Stimulated activated naive B cell treated with anti-CD40 and anti-IgM and Interleukin-4, amounts not matched to agents 10 μg/mL and 1 μg/mL and 100 μg/mL, for 72 hours (primary cell): ENCODE results near the gene SPEG.

Experiments used
- ATAC-seq, 2 donors: fragments of 150-1000 bp; cut with Tn5 transposase; replicated peaks; 2 replicates each; pipeline ENCODE4 v1.10.0; 2021; ENCODE audit warnings: moderate library complexity in 1 of 2
- DNase-seq: peaks from one replicate; pipeline ENCODE4 v3.0.0; 2021
- H3K27ac Mint-ChIP-seq: one replicate; pipeline ENCODE4 v1.8.0; 2022; ENCODE audit warnings: mild to moderate bottlenecking, mixed read lengths
- H3K27me3 Mint-ChIP-seq, 2 donors: one replicate each; pipeline ENCODE4 v1.8.0; 2022; ENCODE audit warnings: mixed read lengths in 2 of 2
- H3K36me3 Mint-ChIP-seq, 2 donors: one replicate each; pipeline ENCODE4 v1.8.0; 2022; ENCODE audit warnings: mixed read lengths in 2 of 2, mild to moderate bottlenecking in 1 of 2
- H3K4me1 Mint-ChIP-seq, 2 donors: one replicate each; pipeline ENCODE4 v1.8.0; 2022; ENCODE audit warnings: mixed read lengths in 2 of 2, mild to moderate bottlenecking in 1 of 2
- H3K4me3 Mint-ChIP-seq, 2 donors: one replicate each; pipeline ENCODE4 v1.8.0; 2022; ENCODE audit warnings: mild to moderate bottlenecking in 2 of 2, mixed read lengths in 2 of 2, moderate library complexity in 1 of 2
- H3K9me3 Mint-ChIP-seq, 2 donors: one replicate each; pipeline ENCODE4 v1.8.0; 2022; ENCODE audit warnings: mixed read lengths in 2 of 2, mild to moderate bottlenecking in 1 of 2

SPEG gene

DNA sequence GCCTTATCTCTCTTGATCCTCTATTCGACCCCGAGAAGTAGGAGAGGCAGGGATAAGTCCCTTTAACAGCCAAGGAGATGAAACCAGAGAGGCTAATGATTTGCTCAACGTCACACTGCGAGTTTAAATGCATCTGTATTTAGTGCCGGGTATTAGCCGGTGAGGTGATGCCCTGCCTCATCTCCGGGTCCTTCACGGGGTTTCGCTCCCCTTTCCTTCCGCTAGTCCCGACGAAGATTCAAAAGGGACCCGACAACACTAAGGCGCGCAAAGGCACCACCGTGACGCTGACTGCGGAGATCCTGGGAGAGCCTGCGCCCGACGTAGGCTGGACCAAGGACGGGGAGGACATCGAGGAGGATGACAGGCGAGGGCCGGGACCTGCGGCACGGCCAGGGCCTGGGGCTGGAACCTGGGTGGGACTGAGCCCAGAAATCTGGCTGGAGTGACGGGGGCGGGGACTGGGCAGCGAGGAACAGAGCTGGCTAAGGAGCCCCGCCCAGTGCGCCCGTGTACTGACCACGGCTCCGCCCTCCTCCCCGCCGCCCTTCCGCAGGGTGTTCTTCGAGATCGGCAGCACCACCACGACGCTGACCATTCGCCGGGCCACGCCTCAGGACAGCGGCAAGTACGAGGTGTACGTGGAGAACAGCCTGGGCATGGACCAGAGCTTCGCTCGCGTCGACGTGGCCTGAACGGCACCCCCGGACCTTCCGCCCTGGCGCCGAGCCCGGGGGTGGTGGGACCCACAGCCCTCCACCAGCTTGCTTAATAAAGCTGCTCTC lies 63.0 kb downstream of the SPEG start:
- peak overlapping the region; percentile 93 for H3K27ac Mint-ChIP-seq
- H3K4me1 Mint-ChIP-seq = peaks cover 33 to 48% of the 10 kb centered on the region in 2 donors
- H3K27me3 Mint-ChIP-seq = peaks cover 45 to 51% of the 10 kb centered on the region in 2 donors
- DNase-seq (no peak), ATAC-seq (peak; percentile 11 to 19)
- peaks cover 13 to 22% of the 10 kb centered on the region in 2 donors for H3K36me3 Mint-ChIP-seq
- H3K4me3 Mint-ChIP-seq = peak overlapping the region; percentile 91 to 94
- no peaks in the 10 kb centered on the region for H3K9me3 Mint-ChIP-seq

DNA sequence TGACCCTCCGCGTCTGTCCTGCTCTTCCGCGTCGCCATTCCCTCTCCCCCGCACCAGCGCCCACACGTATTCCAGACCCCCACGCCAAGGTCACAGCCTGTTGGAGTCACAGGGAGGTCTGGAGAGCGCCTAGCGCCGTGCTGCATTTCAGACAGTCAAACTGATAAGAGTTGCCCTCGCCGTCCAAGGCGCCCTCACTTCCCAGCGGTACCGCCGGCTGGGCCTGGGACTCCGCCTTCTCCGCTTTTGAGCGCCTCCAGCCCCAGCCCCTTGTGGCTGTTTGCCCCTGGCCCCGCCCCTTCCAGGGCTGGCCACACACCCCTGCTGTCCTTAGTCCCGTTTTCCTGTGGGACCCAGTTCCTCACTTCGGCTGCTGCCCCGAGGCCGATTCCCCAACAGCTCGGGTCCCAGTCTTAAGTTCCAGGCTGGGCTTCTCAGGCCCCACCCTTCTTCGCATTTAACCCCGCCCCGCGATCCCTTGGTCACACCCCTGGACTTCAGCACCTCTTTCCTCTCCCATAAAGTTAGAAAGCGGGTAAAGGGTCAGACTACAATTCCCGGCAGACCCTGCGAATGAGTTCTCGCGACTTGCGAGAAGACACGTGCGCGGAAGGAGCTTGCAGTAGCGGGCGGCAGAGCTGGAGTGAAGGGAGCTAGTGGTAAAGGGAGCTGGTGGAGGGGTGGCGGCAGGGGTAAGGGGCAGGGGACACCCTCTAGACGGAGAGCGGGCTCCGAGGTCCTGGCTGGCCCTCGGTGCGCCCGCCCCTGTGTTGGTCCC lies 63.8 kb downstream of the SPEG start, which contains the start of gene GMPPA:
GMPPA (plus strand) TSS at position 612 of the 778 bp plus-strand sequence. CDS start 1,085 bp downstream, outside the sequence.
- no peaks in the 10 kb centered on the region for H3K9me3 Mint-ChIP-seq
- DNase-seq (peak; percentile 95), ATAC-seq (peak; percentile 95 to 96)
- peak within 1 kb of the TSS; percentile 93 for H3K27ac Mint-ChIP-seq
- H3K36me3 Mint-ChIP-seq = peaks cover 14 to 24% of the 10 kb centered on the region in 2 donors
- peaks cover 33 to 48% of the 10 kb centered on the region in 2 donors for H3K4me1 Mint-ChIP-seq
- H3K4me3 Mint-ChIP-seq = peak within 1 kb of the TSS; percentile 91 to 94
- peaks cover 37 to 44% of the 10 kb centered on the region in 2 donors for H3K27me3 Mint-ChIP-seq

DNA sequence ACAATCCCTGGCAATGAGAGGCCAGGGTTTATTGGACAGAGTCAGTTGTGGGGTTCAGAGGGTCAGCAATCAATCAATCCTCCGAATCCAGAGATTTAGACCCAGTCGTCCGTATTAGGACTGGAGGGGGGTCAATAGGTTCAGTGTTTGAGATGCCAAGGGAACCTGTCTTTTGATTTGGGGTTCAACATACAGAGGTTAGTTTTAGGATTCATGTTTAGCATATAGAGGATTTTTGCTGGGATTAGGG lies 64.3 kb downstream of the SPEG start:
- DNase-seq (no peak), ATAC-seq (no peak)
- Mint-ChIP-seq H3K36me3 (peaks cover 18 to 28% of the 10 kb centered on the region in 2 donors), H3K27me3 (peaks cover 32 to 38% of the 10 kb centered on the region in 2 donors), H3K27ac (peak overlapping the region; percentile 93), H3K9me3 (no peaks in the 10 kb centered on the region), H3K4me3 (peak overlapping the region; percentile 91 to 94), H3K4me1 (peaks cover 33 to 48% of the 10 kb centered on the region in 2 donors)

DNA sequence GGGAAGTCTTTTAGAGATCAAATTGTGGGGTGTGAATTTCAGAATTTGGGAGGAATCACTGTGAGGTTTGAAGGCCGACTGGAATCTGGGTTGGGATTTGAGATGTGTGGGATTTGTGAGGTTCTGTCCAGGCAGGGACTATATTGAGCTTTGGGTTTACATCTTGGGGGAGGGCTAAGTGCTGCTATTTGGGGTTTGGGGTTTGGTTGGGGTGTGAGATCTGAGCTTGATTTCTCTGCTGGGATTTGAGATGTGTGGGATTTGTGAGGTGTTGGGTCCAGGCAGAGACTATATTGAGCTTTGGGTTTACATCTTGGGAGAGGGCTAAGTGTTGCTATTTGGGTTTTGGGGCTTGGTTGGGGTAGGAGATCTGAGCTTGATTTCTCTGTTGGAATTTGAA lies 64.9 kb downstream of the SPEG start:
- Mint-ChIP-seq H3K4me1 (peaks cover 33 to 48% of the 10 kb centered on the region in 2 donors), H3K4me3 (peak overlapping the region; percentile 91 to 94), H3K27me3 (peaks cover 31 to 33% of the 10 kb centered on the region in 2 donors), H3K36me3 (peaks cover 24 to 33% of the 10 kb centered on the region in 2 donors), H3K27ac (peak overlapping the region; percentile 93), H3K9me3 (no peaks in the 10 kb centered on the region)
- DNase-seq (no peak), ATAC-seq (no peak)

DNA sequence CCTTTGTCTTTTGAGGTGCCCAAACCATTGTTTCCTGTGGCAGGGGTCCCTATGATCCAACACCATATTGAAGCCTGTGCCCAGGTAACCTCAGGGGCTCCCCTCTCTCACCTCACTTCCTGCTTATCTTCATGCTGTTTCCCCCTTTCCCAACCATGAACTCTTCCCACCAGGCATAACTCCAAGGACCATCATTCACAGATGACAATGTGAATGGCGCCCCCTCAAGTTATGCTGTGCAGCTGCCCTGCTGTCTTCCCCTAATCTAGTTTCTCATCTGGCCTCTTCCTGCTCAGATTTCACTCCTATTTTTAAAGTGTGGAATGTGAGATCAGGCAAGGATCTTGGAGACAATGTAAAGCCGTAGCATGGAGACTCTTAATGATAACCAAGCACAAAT lies 65.5 kb downstream of the SPEG start:
- no peak for DNase-seq
- H3K27ac Mint-ChIP-seq = no peak overlapping the region
- no peaks in the 10 kb centered on the region for H3K9me3 Mint-ChIP-seq
- ATAC-seq = no peak
- H3K27me3 Mint-ChIP-seq = peaks cover 28 to 29% of the 10 kb centered on the region in 2 donors
- H3K4me3 Mint-ChIP-seq = peak overlapping the region; percentile 91 to 94
- peaks cover 33 to 46% of the 10 kb centered on the region in 2 donors for H3K4me1 Mint-ChIP-seq
- peaks cover 28 to 39% of the 10 kb centered on the region in 2 donors for H3K36me3 Mint-ChIP-seq

DNA sequence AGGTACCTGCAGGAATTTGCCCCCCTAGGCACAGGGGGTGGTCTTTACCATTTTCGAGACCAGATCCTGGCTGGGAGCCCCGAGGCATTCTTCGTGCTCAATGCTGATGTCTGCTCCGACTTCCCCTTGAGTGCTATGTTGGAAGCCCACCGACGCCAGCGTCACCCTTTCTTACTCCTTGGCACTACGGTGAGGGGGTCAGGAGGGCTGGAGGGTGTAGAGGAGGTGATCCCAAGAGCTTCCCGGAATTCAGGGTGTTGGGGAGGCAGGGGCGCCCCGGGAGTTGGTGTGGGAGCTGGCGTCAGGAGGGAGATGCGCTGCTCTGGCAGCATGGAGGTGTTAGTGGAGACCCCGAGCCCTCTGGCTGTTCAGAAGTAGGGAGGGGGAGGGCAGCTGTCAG lies 67.2 kb downstream of the SPEG start:
- no peak for DNase-seq
- no peak for ATAC-seq
- Mint-ChIP-seq H3K4me3 (no peak overlapping the region), H3K4me1 (peaks cover 25 to 33% of the 10 kb centered on the region in 2 donors), H3K27ac (no peak overlapping the region), H3K36me3 (peaks cover 43 to 56% of the 10 kb centered on the region in 2 donors), H3K9me3 (no peaks in the 10 kb centered on the region), H3K27me3 (peaks cover 15 to 19% of the 10 kb centered on the region in 2 donors)

DNA sequence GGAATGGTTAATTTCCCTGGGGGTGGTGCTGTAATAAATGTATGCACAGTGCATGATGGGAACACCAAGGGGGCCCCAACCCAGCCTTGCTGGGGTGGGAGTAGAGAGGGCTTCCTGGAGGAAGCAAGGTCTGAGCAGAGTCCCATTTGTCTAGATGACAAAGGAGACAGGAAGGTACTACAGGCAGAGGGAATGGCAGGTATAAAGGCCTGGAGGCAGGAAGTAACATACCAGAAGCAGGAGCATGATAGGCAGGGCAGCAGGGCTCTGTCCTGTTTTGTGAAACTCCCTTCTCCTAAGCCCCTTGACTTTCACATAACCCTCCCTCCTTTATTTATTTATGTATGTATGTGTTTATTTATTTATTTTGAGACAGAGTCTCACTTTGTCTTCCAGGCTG lies 68.0 kb downstream of the SPEG start:
- Mint-ChIP-seq H3K9me3 (no peaks in the 10 kb centered on the region), H3K36me3 (peaks cover 50 to 64% of the 10 kb centered on the region in 2 donors), H3K27me3 (peaks cover 11 to 13% of the 10 kb centered on the region in 2 donors), H3K27ac (no peak overlapping the region), H3K4me1 (peaks cover 21 to 32% of the 10 kb centered on the region in 2 donors), H3K4me3 (no peak overlapping the region)
- no peak for DNase-seq
- no peak for ATAC-seq

DNA sequence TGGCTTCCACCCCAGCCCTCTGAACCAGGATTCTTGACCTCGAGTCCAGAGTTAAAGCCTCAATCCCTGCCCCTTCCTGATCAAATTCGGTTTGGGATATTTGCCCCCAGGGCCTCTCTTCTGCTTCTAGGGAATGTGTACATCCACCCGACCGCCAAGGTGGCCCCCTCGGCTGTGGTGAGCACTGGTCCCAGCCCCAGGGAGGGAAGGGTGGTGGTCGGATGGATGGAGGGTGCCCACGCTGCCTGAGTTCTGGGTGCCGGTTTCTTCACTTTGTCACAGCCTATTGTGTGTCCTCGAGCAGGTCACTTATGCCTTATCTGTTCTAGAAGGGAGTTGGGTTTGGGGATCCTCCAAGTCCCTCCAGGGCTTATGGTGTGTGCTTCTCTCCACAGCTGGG lies 70.9 kb downstream of the SPEG start:
- no peak for DNase-seq
- no peak overlapping the region for H3K27ac Mint-ChIP-seq
- no peaks in the 10 kb centered on the region for H3K9me3 Mint-ChIP-seq
- no peak for ATAC-seq
- H3K4me3 Mint-ChIP-seq = no peak overlapping the region
- H3K27me3 Mint-ChIP-seq = peaks cover 24 to 29% of the 10 kb centered on the region in 2 donors
- H3K4me1 Mint-ChIP-seq = peaks cover 18 to 19% of the 10 kb centered on the region in 2 donors
- H3K36me3 Mint-ChIP-seq = peaks cover 45 to 65% of the 10 kb centered on the region in 2 donors

DNA sequence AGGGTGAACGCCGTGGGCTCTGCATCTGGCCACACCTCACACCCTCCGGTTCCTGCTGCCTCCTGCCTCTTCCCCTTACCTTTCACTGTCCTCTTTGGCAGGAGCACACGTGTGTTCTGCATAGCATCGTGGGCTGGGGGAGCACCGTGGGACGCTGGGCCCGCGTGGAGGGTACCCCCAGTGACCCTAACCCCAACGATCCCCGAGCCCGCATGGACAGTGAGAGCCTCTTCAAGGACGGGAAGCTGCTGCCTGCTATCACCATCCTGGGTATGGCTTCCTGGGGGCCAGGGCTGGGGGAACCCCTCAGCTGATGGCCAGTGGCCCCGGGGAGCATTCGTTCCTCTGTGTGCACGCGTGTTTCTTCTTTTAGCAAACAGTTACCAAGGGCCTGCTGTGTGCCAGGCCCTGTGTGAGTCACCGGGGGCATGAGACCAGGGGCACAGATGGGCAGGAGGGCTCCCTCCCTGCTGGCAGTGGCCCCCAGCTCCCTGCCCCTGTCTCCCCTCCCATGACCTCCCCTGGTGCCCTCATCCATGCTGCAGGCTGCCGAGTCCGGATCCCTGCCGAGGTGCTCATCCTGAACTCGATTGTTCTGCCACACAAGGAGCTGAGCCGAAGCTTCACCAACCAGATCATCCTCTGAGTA lies 71.6 kb downstream of the SPEG start:
- Mint-ChIP-seq H3K4me1 (peaks cover 22 to 25% of the 10 kb centered on the region in 2 donors), H3K27me3 (peaks cover 31 to 36% of the 10 kb centered on the region in 2 donors), H3K9me3 (no peaks in the 10 kb centered on the region), H3K4me3 (no peak overlapping the region), H3K27ac (no peak overlapping the region), H3K36me3 (peaks cover 45 to 65% of the 10 kb centered on the region in 2 donors)
- ATAC-seq (no peak), DNase-seq (no peak)

DNA sequence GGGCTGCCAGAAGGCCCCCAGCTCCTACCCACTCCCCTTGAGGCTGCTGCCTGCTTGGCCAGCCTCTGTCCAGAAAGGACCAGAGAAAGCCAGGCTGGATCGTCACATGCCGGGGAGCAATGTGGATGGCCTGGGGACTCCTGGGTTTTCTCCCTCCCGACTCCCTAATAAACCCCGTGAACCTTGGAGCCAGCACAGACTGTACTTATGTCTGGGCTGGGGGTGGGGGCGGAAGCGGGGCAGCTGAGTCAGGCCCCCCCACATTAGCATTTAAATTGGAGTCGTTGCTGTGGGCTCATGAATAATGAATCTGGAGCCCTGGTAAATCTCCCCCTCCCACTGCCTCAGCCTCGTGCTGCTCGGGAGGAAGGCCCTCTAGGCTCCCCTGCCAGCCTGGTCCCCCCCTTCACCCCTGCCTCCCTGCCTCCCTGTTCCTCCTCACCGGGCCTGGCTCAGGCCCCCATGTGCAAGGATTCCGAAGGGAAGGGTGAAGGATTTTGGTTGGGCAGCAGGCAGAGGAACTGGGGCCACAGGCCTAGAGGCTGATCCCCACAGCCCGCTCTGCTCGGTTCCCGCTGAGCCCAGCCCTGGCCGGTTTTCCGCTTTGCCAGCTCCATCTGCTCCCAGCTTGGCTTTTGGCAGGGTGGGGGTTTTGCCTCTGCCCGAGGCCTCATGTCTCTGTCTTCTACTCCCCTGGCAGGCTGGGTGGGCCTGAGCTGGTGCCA lies 72.3 kb downstream of the SPEG start:
- H3K4me3 Mint-ChIP-seq = no peak overlapping the region
- H3K27ac Mint-ChIP-seq = no peak overlapping the region
- H3K4me1 Mint-ChIP-seq = peaks cover 18 to 27% of the 10 kb centered on the region in 2 donors
- DNase-seq = no peak
- no peaks in the 10 kb centered on the region for H3K9me3 Mint-ChIP-seq
- ATAC-seq = no peak
- peaks cover 38 to 60% of the 10 kb centered on the region in 2 donors for H3K36me3 Mint-ChIP-seq
- peaks cover 37 to 43% of the 10 kb centered on the region in 2 donors for H3K27me3 Mint-ChIP-seq

DNA sequence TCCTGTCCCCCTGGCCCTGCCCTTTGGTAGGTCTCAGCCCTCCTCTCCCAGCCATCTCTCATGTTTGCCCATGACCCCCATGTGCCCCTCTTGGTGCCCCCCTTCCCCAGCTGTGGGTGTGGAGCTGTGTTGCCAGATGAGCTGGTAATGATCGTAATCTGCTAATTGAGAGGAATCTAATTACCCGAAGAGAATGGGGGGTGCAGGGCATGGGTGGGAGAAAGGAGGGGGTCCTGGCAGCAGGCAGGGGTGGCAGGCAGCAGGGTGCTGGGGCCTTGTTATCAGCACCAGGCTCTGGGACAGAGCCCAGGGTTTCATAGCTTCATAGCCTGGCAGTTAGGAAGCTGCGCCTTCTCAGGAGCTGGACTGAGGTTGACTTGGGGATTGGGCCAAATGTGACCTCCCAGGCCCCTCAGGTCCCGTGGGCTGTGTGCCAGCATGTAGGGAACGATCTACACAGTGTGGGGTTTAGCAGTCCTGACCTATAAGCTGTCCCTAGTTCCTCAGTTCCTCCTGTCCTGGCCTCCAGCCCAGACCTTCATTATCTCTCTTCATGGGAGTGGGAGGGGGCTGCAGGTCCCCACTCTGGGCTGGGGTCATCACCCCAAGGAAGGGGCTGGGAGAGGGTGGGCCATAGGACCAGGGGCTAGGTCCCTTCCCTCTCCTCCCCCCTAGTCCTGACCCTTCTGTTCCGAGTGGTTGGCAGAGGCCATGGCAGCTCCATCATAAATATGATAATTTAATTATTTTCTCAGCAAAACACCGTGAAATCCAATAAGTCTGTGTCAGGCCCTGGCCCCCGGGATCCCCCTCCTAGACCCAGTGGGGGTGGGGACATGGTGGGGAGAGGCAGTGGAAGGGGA lies 73.2 kb downstream of the SPEG start:
- Mint-ChIP-seq H3K9me3 (no peaks in the 10 kb centered on the region), H3K27ac (no peak overlapping the region), H3K4me3 (no peak overlapping the region), H3K27me3 (peaks cover 43 to 49% of the 10 kb centered on the region in 2 donors), H3K36me3 (peaks cover 38 to 55% of the 10 kb centered on the region in 2 donors), H3K4me1 (peaks cover 18 to 31% of the 10 kb centered on the region in 2 donors)
- DNase-seq (no peak), ATAC-seq (no peak)

DNA sequence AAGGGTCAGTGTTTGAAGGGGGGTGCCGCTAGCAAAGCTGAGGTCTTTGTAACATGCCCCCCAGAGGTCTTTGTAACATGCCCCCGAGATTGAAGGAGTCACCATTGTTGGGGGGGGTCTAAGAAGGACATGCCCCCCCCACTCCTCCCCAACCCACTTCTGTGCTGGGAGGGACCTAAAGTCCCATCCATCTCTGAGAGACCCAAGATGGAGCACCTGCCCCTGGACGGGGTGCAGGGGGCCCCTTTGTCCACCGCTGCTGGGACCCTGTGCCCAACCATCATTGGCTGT lies 73.7 kb downstream of the SPEG start:
- Mint-ChIP-seq H3K4me1 (peaks cover 22 to 37% of the 10 kb centered on the region in 2 donors), H3K36me3 (peaks cover 37 to 54% of the 10 kb centered on the region in 2 donors), H3K27ac (no peak overlapping the region), H3K27me3 (peaks cover 49 to 55% of the 10 kb centered on the region in 2 donors), H3K9me3 (no peaks in the 10 kb centered on the region), H3K4me3 (no peak overlapping the region)
- DNase-seq (no peak), ATAC-seq (no peak)
